Caco-2 (cell line): ENCODE measurements around the gene MACROD2. TPM values are rescaled to one million over a fixed set of nuclear protein-coding genes. Genes with fewer than 3 reads are reported as not detected.

Experiments used
- BruUV-seq: library from RNA; stranded (reverse); fragments of 400-500 nt; replicated peaks from 2 replicates; lab custom pipeline; 2021; lab: Mats Ljungman, UMichigan
- CTCF ChIA-PET: fragments of 300-600 bp; sonication (Branson Sonifier 250); formaldehyde crosslinking; loops from one replicate; lab custom pipeline; 2022; ENCODE audit warnings: antibody characterized with exemption; lab: Charles Lee
- POLR2A ChIA-PET: fragments of 300-600 bp; sonication (Branson Sonifier 250); formaldehyde crosslinking; loops from one replicate; lab custom pipeline; 2022; ENCODE audit warnings: antibody characterized with exemption; lab: Charles Lee
- DNase-seq, 2 experiments: peaks; one replicate each; pipeline versions ENCODE4 v3.0.0 to v3.0.0-alpha.2; 2020 to 2022
- H3K27me3 ChIP-seq: replicated peaks from 2 replicates; pipeline ENCODE4 v1.6.0; 2011; ENCODE audit warnings: low read length; ENCODE audit not compliant: control insufficient read depth, insufficient read depth
- H3K36me3 ChIP-seq: 2 replicates; pipeline ENCODE4 v1.5.1; 2011; ENCODE audit warnings: low read length; ENCODE audit not compliant: control insufficient read depth, insufficient read depth
- H3K4me1 ChIP-seq: fragments of 250-450 bp; sonication (Bioruptor Pico); 2 replicates; pipeline ENCODE4 v1.5.1; 2020; ENCODE audit warnings: mild to moderate bottlenecking
- H3K4me3 ChIP-seq: 2 replicates; pipeline ENCODE4 v1.5.1; 2011; ENCODE audit warnings: low read depth, mild to moderate bottlenecking, control low read depth, low read length
- H3K9me3 ChIP-seq: fragments of 250-450 bp; sonication (Bioruptor Pico); 2 replicates; pipeline ENCODE4 v1.5.1; 2020; ENCODE audit warnings: mild to moderate bottlenecking, moderate library complexity
- H3K27ac Mint-ChIP-seq: one replicate; pipeline ENCODE4 v1.8.0; 2022; ENCODE audit warnings: mixed read lengths; ENCODE audit not compliant: unreplicated experiment
- H3K27me3 Mint-ChIP-seq: one replicate; pipeline ENCODE4 v1.8.0; 2022; ENCODE audit warnings: mixed read lengths; ENCODE audit not compliant: insufficient read depth, unreplicated experiment
- H3K36me3 Mint-ChIP-seq: one replicate; pipeline ENCODE4 v1.8.0; 2022; ENCODE audit warnings: mild to moderate bottlenecking, mixed read lengths; ENCODE audit not compliant: insufficient read depth, unreplicated experiment
- H3K4me1 Mint-ChIP-seq: one replicate; pipeline ENCODE4 v1.8.0; 2022; ENCODE audit warnings: low read depth, mixed read lengths; ENCODE audit not compliant: unreplicated experiment
- H3K4me3 Mint-ChIP-seq: one replicate; pipeline ENCODE4 v1.8.0; 2022; ENCODE audit warnings: mild to moderate bottlenecking, moderate library complexity, mixed read lengths; ENCODE audit not compliant: unreplicated experiment
- H3K9me3 Mint-ChIP-seq: one replicate; pipeline ENCODE4 v1.8.0; 2022; ENCODE audit warnings: mixed read lengths; ENCODE audit not compliant: unreplicated experiment
- CTCF ChIP-seq, 2 experiments: fragments of 200-600 bp in 1 of 2; IDR thresholded peaks; 1 replicate in 1 of 2; 2 replicates in 1 of 2; pipeline versions ENCODE4 v1.5.1 to v1.8.0; 2011 to 2022; ENCODE audit warnings: antibody characterized with exemption in 1 of 2, control low read depth in 1 of 2, inconsistent platforms in 1 of 2, low read depth in 1 of 2, low read length in 1 of 2, mild to moderate bottlenecking in 1 of 2, moderate library complexity in 1 of 2; ENCODE audit not compliant: insufficient read depth in 1 of 2, severe bottlenecking in 1 of 2, unreplicated experiment in 1 of 2
- intact Hi-C: fragments of 100-400 bp; cut with micrococcal nuclease; formaldehyde crosslinking; loops from one replicate; pipeline ENCODE4 v1.10.0; 2022; ENCODE audit not compliant: unreplicated experiment
- total RNA-seq: library from RNA; stranded (reverse); gene quantifications from 2 replicates; pipeline ENCODE4 v1.2.3, GENCODE V29; 2022

Gene MACROD2
- total RNA-seq, 1 experiment from 2014 or later = 6.4 TPM

- POLR2A ChIA-PET = no interaction called here
Observed at GRCh38 chr20:14879020-14879697, 883.8 kb downstream of the MACROD2 start.

GRCh38 chr20:14879839-14880238 lies 884.5 kb downstream of the MACROD2 start:
- DNase-seq = no peak
- H3K9me3 ChIP-seq = 0 out of 2 replicates have a peak, but pooled peaks cover 5% of the 10 kb centered on the region
- H3K9me3 Mint-ChIP-seq = peaks cover 11% of the 10 kb centered on the region
- no peak overlapping the region for H3K4me3 Mint-ChIP-seq
- no peaks in the 10 kb centered on the region for H3K36me3 ChIP-seq
- no peak overlapping the region for H3K27ac Mint-ChIP-seq
- H3K27me3 Mint-ChIP-seq = no peaks in the 10 kb centered on the region
- peaks cover 9% of the 10 kb centered on the region for H3K4me1 Mint-ChIP-seq
- intact Hi-C loops = no loop called here
- peaks cover 25% of the 10 kb centered on the region for H3K4me1 ChIP-seq
- ChIA-PET POLR2A (no interaction called here), CTCF (no interaction called here)
- H3K36me3 Mint-ChIP-seq = no peaks in the 10 kb centered on the region
- BruUV-seq = no TSS peak
- H3K27me3 ChIP-seq = no peaks in the 10 kb centered on the region
- H3K4me3 ChIP-seq = no peak overlapping the region
- TF ChIP-seq CTCF (IDR thresholded peaks at IDR 0.05; ENCODE audit: insufficient read depth in 1 of 2, low read depth in 1 of 2, low read length in 1 of 2, severe bottlenecking in 1 of 2, unreplicated experiment in 1 of 2) = no peak

More at GRCh38 chr20:14879020-14879697, 883.8 kb downstream of the MACROD2 start:
- Mint-ChIP-seq H3K4me1 (peaks cover 9% of the 10 kb centered on the region), H3K9me3 (peaks cover 10% of the 10 kb centered on the region), H3K27ac (peak overlapping the region; percentile 30), H3K27me3 (no peaks in the 10 kb centered on the region), H3K4me3 (no peak overlapping the region), H3K36me3 (no peaks in the 10 kb centered on the region)
- H3K4me1 ChIP-seq = peaks cover 25% of the 10 kb centered on the region
- H3K4me3 ChIP-seq = no peak overlapping the region
- H3K9me3 ChIP-seq = 0 out of 2 replicates have a peak, but pooled peaks cover 5% of the 10 kb centered on the region
- CTCF ChIA-PET = no interaction called here
- intact Hi-C loops = no loop called here
- H3K36me3 ChIP-seq = no peaks in the 10 kb centered on the region
- TF ChIP-seq CTCF (IDR thresholded peaks at IDR 0.05; ENCODE audit: insufficient read depth in 1 of 2, low read depth in 1 of 2, low read length in 1 of 2, severe bottlenecking in 1 of 2, unreplicated experiment in 1 of 2) = no peak
- BruUV-seq = no TSS peak
- H3K27me3 ChIP-seq = no peaks in the 10 kb centered on the region
- peak in 1 of 2 experiments; percentile 12 for DNase-seq

- ChIA-PET CTCF (no interaction called here), POLR2A (no interaction called here)
- no TSS peak for BruUV-seq
Observed at GRCh38 chr20:14881518-14881917, 886.2 kb downstream of the MACROD2 start.

More at GRCh38 chr20:14881518-14881917, 886.2 kb downstream of the MACROD2 start:
- Mint-ChIP-seq H3K4me3 (no peak overlapping the region), H3K9me3 (peaks cover 28% of the 10 kb centered on the region), H3K36me3 (no peaks in the 10 kb centered on the region), H3K27me3 (no peaks in the 10 kb centered on the region), H3K27ac (no peak overlapping the region), H3K4me1 (peaks cover 16% of the 10 kb centered on the region)
- Histone ChIP-seq H3K36me3 (no peaks in the 10 kb centered on the region), H3K9me3 (no peaks in the 10 kb centered on the region), H3K4me3 (no peak overlapping the region), H3K4me1 (peaks cover 25% of the 10 kb centered on the region), H3K27me3 (no peaks in the 10 kb centered on the region)
- intact Hi-C loops = no loop called here
- no peak for DNase-seq
- TF ChIP-seq CTCF (IDR thresholded peaks at IDR 0.05; ENCODE audit: insufficient read depth in 1 of 2, low read depth in 1 of 2, low read length in 1 of 2, severe bottlenecking in 1 of 2, unreplicated experiment in 1 of 2) = no peak
